ENCODE data around the gene SH3BP1.

DNA sequence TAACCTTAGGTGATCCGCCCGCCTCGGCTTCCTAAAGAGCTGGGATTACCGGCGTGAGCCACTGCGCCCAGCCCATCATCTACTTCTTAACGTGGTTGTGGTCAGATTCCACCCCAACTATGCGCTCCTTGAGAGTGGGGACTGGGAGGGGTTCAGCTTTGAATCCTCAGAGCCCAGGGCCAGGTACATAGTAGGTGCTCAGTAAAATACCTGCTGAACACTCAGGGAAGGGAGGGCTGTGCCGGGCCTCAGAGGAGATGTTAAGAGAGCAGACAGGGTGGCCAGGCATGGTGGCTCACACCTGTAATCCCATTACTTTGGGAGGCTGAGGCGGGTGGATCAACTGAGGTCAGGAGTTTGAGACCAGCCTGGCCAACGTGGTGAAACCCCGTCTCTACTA is 34.8 kb downstream of the SH3BP1 start:
- TF ChIP-seq CTCF (IDR thresholded peaks at IDR 0.05), result no peak
- TF ChIP-seq POLR2AphosphoS5 (IDR thresholded peaks at IDR 0.05; ENCODE audit: insufficient read depth in 1 of 2, low read depth in 1 of 2), result no peak
- TF ChIP-seq POLR2A (IDR thresholded peaks at IDR 0.05), result no peak
